HepG2 (cell line): ENCODE results near the gene NHERF2. TPM values are rescaled to one million over a fixed set of nuclear protein-coding genes. Genes with fewer than 3 reads are reported as not detected.

Source experiments
- ARNTL ChIP-seq: sonication (generic); formaldehyde crosslinking; IDR thresholded peaks from 2 replicates; pipeline ENCODE4 v1.4.0; 2020; ENCODE audit warnings: mild to moderate bottlenecking, missing genetic modification reagents
- ELF4 ChIP-seq: sonication (generic); formaldehyde crosslinking; IDR thresholded peaks from 2 replicates; pipeline ENCODE4 v1.5.0; 2020; ENCODE audit warnings: missing genetic modification reagents, mild to moderate bottlenecking, moderate library complexity, borderline replicate concordance
- FOXJ3 ChIP-seq: sonication (generic); formaldehyde crosslinking; IDR thresholded peaks from 2 replicates; pipeline ENCODE4 v1.4.0; 2020; ENCODE audit warnings: missing genetic modification reagents, mild to moderate bottlenecking, borderline replicate concordance
- HMGXB3 ChIP-seq: sonication (generic); formaldehyde crosslinking; IDR thresholded peaks from 2 replicates; pipeline ENCODE4 v1.4.0; 2020; ENCODE audit warnings: missing genetic modification reagents, borderline replicate concordance
- MED1 ChIP-seq: sonication (generic); formaldehyde crosslinking; IDR thresholded peaks from 2 replicates; pipeline ENCODE4 v1.4.0; 2020; ENCODE audit warnings: missing genetic modification reagents
- POGZ ChIP-seq: sonication (generic); formaldehyde crosslinking; IDR thresholded peaks from 2 replicates; pipeline ENCODE4 v1.4.0; 2020; ENCODE audit warnings: mild to moderate bottlenecking, missing genetic modification reagents
- RFX5 ChIP-seq: IDR thresholded peaks from 2 replicates; pipeline ENCODE4 v1.6.1; 2011; ENCODE audit warnings: low read depth, low read length, improper control_type of control experiment
- TARDBP ChIP-seq: sonication (generic); formaldehyde crosslinking; IDR thresholded peaks from 2 replicates; pipeline ENCODE4 v1.8.0; 2022; ENCODE audit warnings: mild to moderate bottlenecking, missing genetic modification reagents
- ZFP36L2 ChIP-seq: sonication (generic); formaldehyde crosslinking; IDR thresholded peaks from 2 replicates; pipeline ENCODE4 v1.4.0; 2020; ENCODE audit warnings: missing genetic modification reagents
- ZFX ChIP-seq: sonication (generic); formaldehyde crosslinking; IDR thresholded peaks from 2 replicates; pipeline ENCODE4 v1.4.0; 2020; ENCODE audit warnings: mild to moderate bottlenecking, low read depth, missing genetic modification reagents, moderate library complexity
- ZHX2 ChIP-seq, 2 experiments: sonication (generic) in 1 of 2; formaldehyde crosslinking in 1 of 2; IDR thresholded peaks; 2 replicates each; pipeline versions ENCODE4 v1.6.1 to v1.9.0; 2014 to 2022; ENCODE audit warnings: antibody characterized with exemption in 1 of 2, borderline replicate concordance in 1 of 2, inconsistent platforms in 1 of 2, low read depth in 1 of 2, missing genetic modification reagents in 1 of 2
- ZNF121 ChIP-seq: sonication (generic); formaldehyde crosslinking; IDR thresholded peaks from 2 replicates; pipeline ENCODE4 v1.5.0; 2020; ENCODE audit warnings: mild to moderate bottlenecking, missing genetic modification reagents
- ZNF160 ChIP-seq: sonication (generic); formaldehyde crosslinking; IDR thresholded peaks from 2 replicates; pipeline ENCODE4 v1.8.0; 2022; ENCODE audit warnings: mild to moderate bottlenecking, inconsistent platforms, missing genetic modification reagents
- ZNF263 ChIP-seq: sonication (generic); formaldehyde crosslinking; IDR thresholded peaks from 2 replicates; pipeline ENCODE4 v1.4.0; 2020; ENCODE audit warnings: missing genetic modification reagents
- ZNF34 ChIP-seq: sonication (generic); formaldehyde crosslinking; IDR thresholded peaks from 2 replicates; pipeline ENCODE4 v1.4.0; 2020; ENCODE audit warnings: mild to moderate bottlenecking, missing genetic modification reagents, borderline replicate concordance
- ZXDC ChIP-seq: sonication (generic); formaldehyde crosslinking; IDR thresholded peaks from 2 replicates; pipeline ENCODE4 v1.5.0; 2020; ENCODE audit warnings: mild to moderate bottlenecking, missing genetic modification reagents
- polyA plus RNA-seq, 8 experiments: library from polyadenylated mRNA; depleted of rRNA in 3 of 8; stranded (reverse) in 7 of 8; unstranded in 1 of 8; fragments of >200 nt; fragmentation: Illumina TruSeq in 4 of 8; extraction: Trizol in 4 of 8; gene quantifications; 2 replicates each; pipeline versions ENCODE4 v1.2.1 to v1.2.3, GENCODE V29; 2011 to 2016; ENCODE audit warnings: low read depth in 4 of 8, missing spikeins in 1 of 8, mixed read lengths in 1 of 8; ENCODE audit not compliant: insufficient read depth in 1 of 8
- total RNA-seq, 5 experiments: library from RNA; depleted of rRNA; stranded (reverse); fragments of >200 nt; fragmentation: Illumina TruSeq; extraction: Trizol; gene quantifications; 2 replicates each; pipeline ENCODE4 v1.2.3, GENCODE V29; 2016; ENCODE audit warnings: low read depth in 1 of 5

The NHERF2 gene
- total and polyA plus RNA-seq, 2 of the 13 experiments (the other 11 are each of a cell fraction or from before 2014, with no cell fraction given), result 23.7 to 39.3 TPM

- TF ChIP-seq FOXJ3 (no peak), ZFX (CRISPR knock-in tag) (peak; percentile 93), MED1 (CRISPR knock-in tag) (peak; percentile 52), ARNTL (CRISPR knock-in tag) (peak; percentile 43; the same call in 1 of the 2 replicates), POGZ (peak; percentile 44; the same call in 1 of the 2 replicates), ZXDC (no peak), ZNF121 (no peak), ZNF160 (CRISPR knock-in tag) (no peak), HMGXB3 (CRISPR knock-in tag) (no peak; the same call in 1 of the 2 replicates), ZHX2 (IDR thresholded peaks at IDR 0.05; ENCODE audit: low read depth) (peak; percentile 36; the same call in 1 of the 2 replicates), ZHX2 (CRISPR knock-in tag; IDR thresholded peaks at IDR 0.05; ENCODE audit: borderline replicate concordance) (no peak), ELF4 (CRISPR knock-in tag) (no peak), TARDBP (CRISPR knock-in tag) (peak; percentile 28; the same call in 1 of the 2 replicates), ZNF263 (CRISPR knock-in tag) (no peak), ZNF34 (CRISPR knock-in tag) (no peak), RFX5 (no peak), ZFP36L2 (CRISPR knock-in tag) (no peak)
Measured at GRCh38 chr16:2009791-2010510, 16.8 kb upstream of the NHERF2 start, which contains the start of gene ZNF598 (continued).
